Smooth muscle cell (in vitro differentiated cells): ENCODE data around the gene GRAMD2B. TPM values are rescaled to one million over a fixed set of nuclear protein-coding genes. Genes with fewer than 3 reads are reported as not detected.
A peak's percentile ranks its signal among the peaks of the same experiment; 100 is the strongest.
"Not testable (repeated sequence)": the region's sequence is repeated elsewhere in the genome, so short reads cannot be mapped to it uniquely, and the experiment has no call there.

Experiments used
- DNase-seq: peaks from one replicate; lab custom pipeline; 2025; ENCODE audit not compliant: unreplicated experiment; lab: John Stamatoyannopoulos, UW
- H2AFZ ChIP-seq: fragments of 200-600 bp; sonication (generic); 2 replicates; pipeline ENCODE4 v1.6.0; 2016; ENCODE audit warnings: antibody characterized with exemption, low read depth, mild to moderate bottlenecking
- H3F3A ChIP-seq: fragments of 200-600 bp; sonication (generic); 2 replicates; pipeline ENCODE4 v1.6.0; 2017; ENCODE audit warnings: antibody characterized with exemption, low read depth
- H3K27ac ChIP-seq: fragments of 200-600 bp; sonication (generic); 2 replicates; pipeline ENCODE4 v1.5.1; 2016; ENCODE audit warnings: low read depth, mild to moderate bottlenecking
- H3K27me3 ChIP-seq: fragments of 200-600 bp; sonication (generic); 2 replicates; pipeline ENCODE4 v1.6.1; 2016; ENCODE audit warnings: low read depth, mild to moderate bottlenecking
- H3K36me3 ChIP-seq: fragments of 200-600 bp; sonication (generic); 2 replicates; pipeline ENCODE4 v1.5.1; 2016; ENCODE audit warnings: low read depth
- H3K4me1 ChIP-seq: fragments of 200-600 bp; sonication (generic); 2 replicates; pipeline ENCODE4 v1.5.1; 2016; ENCODE audit warnings: low read depth
- H3K4me2 ChIP-seq: fragments of 200-600 bp; sonication (generic); 2 replicates; pipeline ENCODE4 v1.6.0; 2016; ENCODE audit warnings: mild to moderate bottlenecking
- H3K4me3 ChIP-seq: fragments of 200-600 bp; sonication (generic); 2 replicates; pipeline ENCODE4 v1.5.1; 2016; ENCODE audit warnings: mild to moderate bottlenecking
- H3K79me2 ChIP-seq: fragments of 200-600 bp; sonication (generic); 2 replicates; pipeline ENCODE4 v1.6.0; 2016; ENCODE audit warnings: low read depth, mild to moderate bottlenecking
- H3K9ac ChIP-seq: fragments of 200-600 bp; sonication (generic); 2 replicates; pipeline ENCODE4 v1.6.0; 2016; ENCODE audit warnings: low read depth
- H3K9me3 ChIP-seq: fragments of 200-600 bp; sonication (generic); replicated peaks from 2 replicates; pipeline ENCODE4 v1.5.1; 2016; ENCODE audit warnings: low read depth
- H4K20me1 ChIP-seq: fragments of 200-600 bp; sonication (generic); 2 replicates; pipeline ENCODE4 v1.6.0; 2016; ENCODE audit warnings: low read depth
- WGBS: methylation state at CpG from one replicate; pipeline ENCODE4 v1.1.7; 2016; ENCODE audit warnings: low lambda C conversion rate; 5-methylcytosine and 5-hydroxymethylcytosine counted together
- polyA plus RNA-seq: library from polyadenylated mRNA; unstranded; fragments of >200 nt; fragmentation: Nextera tagmentation; extraction: Ambion mirVana; gene quantifications from 2 replicates; pipeline ENCODE4 v1.2.1, GENCODE V29; 2016
- total RNA-seq: library from RNA; depleted of rRNA; stranded (reverse); fragments of >200 nt; gene quantifications from 2 replicates; pipeline ENCODE4 v1.2.3, GENCODE V29; 2014
- TF ChIP-seq, protein P1 (sequence below): fragments of 200-600 bp; sonication (generic); IDR thresholded peaks from 2 replicates; pipeline ENCODE4 v1.5.1; 2017; ENCODE audit warnings: borderline replicate concordance, mild to moderate bottlenecking, antibody characterized with exemption; ENCODE audit not compliant: insufficient read depth, poor library complexity, severe bottlenecking

Gene GRAMD2B
- total and polyA plus RNA-seq, 2 experiments from 2014 or later = 8.7 to 27.3 TPM

DNA sequence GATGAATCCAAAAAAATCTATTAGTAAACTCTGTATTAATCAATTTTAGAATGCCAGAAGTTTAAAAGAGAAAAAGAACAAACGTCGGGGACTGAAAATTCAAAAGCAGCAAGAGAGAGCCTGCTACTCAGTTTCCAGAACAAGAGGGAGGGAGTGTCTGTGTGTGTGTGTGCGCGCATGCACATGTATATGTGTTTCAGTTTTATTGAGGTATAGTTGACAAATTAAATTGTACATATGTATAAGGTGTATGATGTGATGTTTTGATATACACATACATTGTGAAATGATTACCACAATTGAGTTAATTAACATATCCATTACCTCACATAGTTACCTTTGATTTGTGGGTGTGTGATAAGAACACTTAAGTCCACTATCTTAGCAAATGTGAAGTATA is 27.6 kb upstream of the GRAMD2B start:
- H3K4me3 ChIP-seq = no peak overlapping the region
- peaks cover 8% of the 10 kb centered on the region for H3K9me3 ChIP-seq
- no peaks in the 10 kb centered on the region for H3K4me1 ChIP-seq
- TF ChIP-seq, protein P1, sequence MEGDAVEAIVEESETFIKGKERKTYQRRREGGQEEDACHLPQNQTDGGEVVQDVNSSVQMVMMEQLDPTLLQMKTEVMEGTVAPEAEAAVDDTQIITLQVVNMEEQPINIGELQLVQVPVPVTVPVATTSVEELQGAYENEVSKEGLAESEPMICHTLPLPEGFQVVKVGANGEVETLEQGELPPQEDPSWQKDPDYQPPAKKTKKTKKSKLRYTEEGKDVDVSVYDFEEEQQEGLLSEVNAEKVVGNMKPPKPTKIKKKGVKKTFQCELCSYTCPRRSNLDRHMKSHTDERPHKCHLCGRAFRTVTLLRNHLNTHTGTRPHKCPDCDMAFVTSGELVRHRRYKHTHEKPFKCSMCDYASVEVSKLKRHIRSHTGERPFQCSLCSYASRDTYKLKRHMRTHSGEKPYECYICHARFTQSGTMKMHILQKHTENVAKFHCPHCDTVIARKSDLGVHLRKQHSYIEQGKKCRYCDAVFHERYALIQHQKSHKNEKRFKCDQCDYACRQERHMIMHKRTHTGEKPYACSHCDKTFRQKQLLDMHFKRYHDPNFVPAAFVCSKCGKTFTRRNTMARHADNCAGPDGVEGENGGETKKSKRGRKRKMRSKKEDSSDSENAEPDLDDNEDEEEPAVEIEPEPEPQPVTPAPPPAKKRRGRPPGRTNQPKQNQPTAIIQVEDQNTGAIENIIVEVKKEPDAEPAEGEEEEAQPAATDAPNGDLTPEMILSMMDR = no peak
- H3K79me2 ChIP-seq = no peaks in the 10 kb centered on the region
- no peaks in the 10 kb centered on the region for H3F3A ChIP-seq
- 88% methylated on average over 4 of the region's 4 CpGs for WGBS
- H4K20me1 ChIP-seq = no peaks in the 10 kb centered on the region
- H2AFZ ChIP-seq = no peak overlapping the region
- peak overlapping the region; percentile 74 for H3K27ac ChIP-seq
- H3K4me2 ChIP-seq = no peak overlapping the region
- H3K27me3 ChIP-seq = no peaks in the 10 kb centered on the region
- H3K9ac ChIP-seq = no peak overlapping the region
- no peaks in the 10 kb centered on the region for H3K36me3 ChIP-seq
- no peak for DNase-seq

DNA sequence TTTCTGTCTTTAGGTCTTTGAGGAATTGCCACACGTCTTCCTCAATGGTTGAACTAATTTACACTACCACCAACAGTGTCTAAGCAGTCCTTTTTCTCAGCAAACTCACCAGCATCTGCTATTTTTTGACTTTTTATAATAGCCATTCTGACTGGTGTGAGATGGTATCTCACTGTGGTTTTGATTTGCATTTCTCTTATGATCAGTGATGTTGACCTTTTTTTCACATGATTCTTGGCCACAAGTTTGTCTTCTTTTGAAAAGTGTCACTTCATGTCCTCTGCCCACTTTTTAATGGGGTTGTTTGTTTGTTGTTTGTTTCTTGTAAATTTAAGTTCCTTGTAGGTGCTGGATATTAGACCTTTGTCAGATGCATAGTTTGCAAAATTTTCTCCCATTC is 26.5 kb upstream of the GRAMD2B start:
- 89% methylated on average over 1 of the region's 1 CpG for WGBS

DNA sequence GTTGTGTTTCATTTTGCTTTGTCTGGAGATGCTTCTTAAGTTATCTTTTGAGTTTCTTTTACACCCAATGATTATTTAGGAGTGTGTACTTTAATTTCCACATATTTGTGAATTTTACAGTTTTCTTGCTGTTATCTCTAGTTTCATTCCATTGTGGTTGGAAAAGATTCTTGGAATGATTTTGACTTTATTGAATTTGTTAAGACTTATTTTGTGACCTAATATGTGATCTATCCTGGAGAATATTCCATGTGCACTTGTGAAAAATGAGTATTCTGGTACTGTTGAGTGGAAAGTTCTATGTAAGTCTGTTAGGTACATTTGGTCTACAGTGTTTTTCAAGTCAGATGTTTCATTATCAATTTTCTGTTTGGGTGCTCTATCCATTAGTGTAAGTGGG is 24.4 kb upstream of the GRAMD2B start:
- Histone ChIP-seq H4K20me1 (no peaks in the 10 kb centered on the region), H3F3A (no peaks in the 10 kb centered on the region), H3K27me3 (no peaks in the 10 kb centered on the region), H3K4me3 (no peak overlapping the region), H2AFZ (no peak overlapping the region), H3K4me2 (no peak overlapping the region), H3K4me1 (no peaks in the 10 kb centered on the region), H3K27ac (no peak overlapping the region), H3K36me3 (no peaks in the 10 kb centered on the region), H3K9me3 (peaks cover 21% of the 10 kb centered on the region), H3K79me2 (no peaks in the 10 kb centered on the region), H3K9ac (no peak overlapping the region)
- TF ChIP-seq, protein P1 = no peak
- DNase-seq = no peak

More for the DNA sequence above, 26.5 kb upstream of the GRAMD2B start:
- not testable (repeated sequence) for DNase-seq, H2AFZ ChIP-seq, H3K27me3 ChIP-seq, H3K4me1 ChIP-seq, H4K20me1 ChIP-seq, H3K27ac ChIP-seq, H3K79me2 ChIP-seq, H3K4me2 ChIP-seq, H3K9ac ChIP-seq, H3K4me3 ChIP-seq, H3F3A ChIP-seq, H3K36me3 ChIP-seq
- peaks cover 17% of the 10 kb centered on the region for H3K9me3 ChIP-seq

DNA sequence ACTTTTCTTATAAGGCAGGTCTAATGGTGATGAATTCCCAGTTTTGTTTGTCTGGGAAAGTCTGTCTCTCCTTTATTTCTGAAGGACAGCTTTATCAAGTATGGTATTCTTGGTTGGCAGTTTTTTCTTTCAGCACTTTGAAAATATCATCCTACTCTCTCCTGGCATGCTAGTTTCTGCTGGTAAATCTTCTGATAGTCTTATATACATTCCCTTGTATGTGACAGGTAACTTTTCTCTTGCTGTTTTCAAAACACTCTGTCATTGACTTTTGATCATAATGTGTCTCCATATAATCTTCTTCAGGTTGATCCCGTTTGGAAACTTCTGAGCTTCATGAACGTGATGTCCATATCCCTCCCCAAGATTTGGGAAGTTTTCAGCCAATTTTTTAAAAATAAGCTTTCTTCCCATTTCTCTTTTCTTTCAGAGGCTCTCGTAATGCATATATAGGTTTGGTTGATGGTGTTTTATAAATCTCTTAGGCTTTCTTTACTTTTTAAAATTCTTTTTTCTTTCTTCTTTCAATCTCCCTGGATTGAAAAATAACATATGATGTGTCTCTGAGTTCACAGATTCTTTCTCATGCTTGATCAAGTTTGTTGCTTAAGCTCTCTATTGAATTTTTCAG is 22.5 kb upstream of the GRAMD2B start:
- Histone ChIP-seq H3K27me3 (no peaks in the 10 kb centered on the region), H3K4me2 (no peak overlapping the region), H3K9me3 (peaks cover 21% of the 10 kb centered on the region), H3K4me1 (no peaks in the 10 kb centered on the region), H3K9ac (no peak overlapping the region), H2AFZ (no peak overlapping the region), H3K4me3 (no peak overlapping the region), H3F3A (no peaks in the 10 kb centered on the region), H3K79me2 (no peaks in the 10 kb centered on the region), H4K20me1 (no peaks in the 10 kb centered on the region), H3K27ac (no peak overlapping the region), H3K36me3 (no peaks in the 10 kb centered on the region)
- TF ChIP-seq, protein P1 = no peak
- DNase-seq = no peak
- 85% methylated on average over 3 of the region's 3 CpGs for WGBS
